IMR-90 (cell line): ENCODE results near the gene FOXC2.

Experiments used
- BHLHE40 ChIP-seq: fragments of 150-350 bp; IDR thresholded peaks from 2 replicates; pipeline ENCODE4 v1.6.1; 2016; ENCODE audit warnings: mild to moderate bottlenecking, low read depth, low read length
- CEBPB ChIP-seq: IDR thresholded peaks from 2 replicates; pipeline ENCODE4 v1.6.1; 2012; ENCODE audit warnings: low read depth, low read length, improper control_type of control experiment
- CHD1 ChIP-seq: IDR thresholded peaks from 2 replicates; pipeline ENCODE4 v1.6.1; 2012; ENCODE audit warnings: low read depth, low read length, improper control_type of control experiment
- FOS ChIP-seq: fragments of 150-350 bp; IDR thresholded peaks from 2 replicates; pipeline ENCODE4 v1.6.1; 2016; ENCODE audit warnings: low read depth, low read length
- MAFK ChIP-seq: IDR thresholded peaks from 2 replicates; pipeline ENCODE4 v1.6.1; 2012; ENCODE audit warnings: low read depth, low read length, improper control_type of control experiment
- MXI1 ChIP-seq: IDR thresholded peaks from 2 replicates; pipeline ENCODE4 v1.6.1; 2012; ENCODE audit warnings: low read depth, mild to moderate bottlenecking, low read length, moderate library complexity, borderline replicate concordance
- POLR2A ChIP-seq: IDR thresholded peaks from 2 replicates; pipeline ENCODE4 v1.6.1; 2012; ENCODE audit warnings: mild to moderate bottlenecking, low read depth, low read length
- RAD21 ChIP-seq: IDR thresholded peaks from 2 replicates; pipeline ENCODE4 v1.6.1; 2012; ENCODE audit warnings: low read length, improper control_type of control experiment
- RCOR1 ChIP-seq: IDR thresholded peaks from 2 replicates; pipeline ENCODE4 v1.6.1; 2012; ENCODE audit warnings: mild to moderate bottlenecking, low read length, improper control_type of control experiment; ENCODE audit not compliant: insufficient replicate concordance
- SMC3 ChIP-seq: fragments of 150-350 bp; IDR thresholded peaks from 2 replicates; pipeline ENCODE4 v1.6.1; 2016; ENCODE audit warnings: low read depth, mild to moderate bottlenecking, antibody characterized with exemption, low read length, moderate library complexity
- TF ChIP-seq, protein P1 (sequence below): conservative IDR thresholded peaks from 2 replicates; pipeline ENCODE4 v1.5.1; 2012; ENCODE audit warnings: mild to moderate bottlenecking, low read depth, low read length, improper control_type of control experiment
- TF ChIP-seq, protein P2 (sequence below): fragments of 150-350 bp; IDR thresholded peaks from 2 replicates; pipeline ENCODE4 v1.6.1; 2017; ENCODE audit warnings: mild to moderate bottlenecking, antibody characterized with exemption, low read length, low read depth

GRCh38 chr16:86525696-86526095, 40.9 kb upstream of the FOXC2 start:
- TF ChIP-seq POLR2A (no peak), MAFK (no peak), RAD21 (no peak), BHLHE40 (no peak), CEBPB (no peak), CHD1 (no peak), FOS (no peak), SMC3 (no peak), MXI1 (no peak), RCOR1 (no peak)
- TF ChIP-seq, protein P1, sequence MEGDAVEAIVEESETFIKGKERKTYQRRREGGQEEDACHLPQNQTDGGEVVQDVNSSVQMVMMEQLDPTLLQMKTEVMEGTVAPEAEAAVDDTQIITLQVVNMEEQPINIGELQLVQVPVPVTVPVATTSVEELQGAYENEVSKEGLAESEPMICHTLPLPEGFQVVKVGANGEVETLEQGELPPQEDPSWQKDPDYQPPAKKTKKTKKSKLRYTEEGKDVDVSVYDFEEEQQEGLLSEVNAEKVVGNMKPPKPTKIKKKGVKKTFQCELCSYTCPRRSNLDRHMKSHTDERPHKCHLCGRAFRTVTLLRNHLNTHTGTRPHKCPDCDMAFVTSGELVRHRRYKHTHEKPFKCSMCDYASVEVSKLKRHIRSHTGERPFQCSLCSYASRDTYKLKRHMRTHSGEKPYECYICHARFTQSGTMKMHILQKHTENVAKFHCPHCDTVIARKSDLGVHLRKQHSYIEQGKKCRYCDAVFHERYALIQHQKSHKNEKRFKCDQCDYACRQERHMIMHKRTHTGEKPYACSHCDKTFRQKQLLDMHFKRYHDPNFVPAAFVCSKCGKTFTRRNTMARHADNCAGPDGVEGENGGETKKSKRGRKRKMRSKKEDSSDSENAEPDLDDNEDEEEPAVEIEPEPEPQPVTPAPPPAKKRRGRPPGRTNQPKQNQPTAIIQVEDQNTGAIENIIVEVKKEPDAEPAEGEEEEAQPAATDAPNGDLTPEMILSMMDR, result no peak
- TF ChIP-seq, protein P2, sequence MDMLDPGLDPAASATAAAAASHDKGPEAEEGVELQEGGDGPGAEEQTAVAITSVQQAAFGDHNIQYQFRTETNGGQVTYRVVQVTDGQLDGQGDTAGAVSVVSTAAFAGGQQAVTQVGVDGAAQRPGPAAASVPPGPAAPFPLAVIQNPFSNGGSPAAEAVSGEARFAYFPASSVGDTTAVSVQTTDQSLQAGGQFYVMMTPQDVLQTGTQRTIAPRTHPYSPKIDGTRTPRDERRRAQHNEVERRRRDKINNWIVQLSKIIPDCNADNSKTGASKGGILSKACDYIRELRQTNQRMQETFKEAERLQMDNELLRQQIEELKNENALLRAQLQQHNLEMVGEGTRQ, result no peak
